ENCODE measurements around the gene SLC27A5. TPM values are rescaled to one million over a fixed set of nuclear protein-coding genes. Genes with fewer than 3 reads are reported as not detected.

The SLC27A5 gene
- total and polyA plus RNA-seq, 2 of the 13 experiments (the other 11 are each of a cell fraction or from before 2014, with no cell fraction given): 30.3 to 40.2 TPM

- no peak for TF ChIP-seq PRMT3 (CRISPR knock-in tag; IDR thresholded peaks at IDR 0.05; ENCODE audit: borderline replicate concordance, low read depth)
- TF ChIP-seq ZNF367 (CRISPR knock-in tag; IDR thresholded peaks at IDR 0.05; ENCODE audit: borderline replicate concordance): no peak
- TF ChIP-seq ARID5B (CRISPR knock-in tag; IDR thresholded peaks at IDR 0.05): peak; percentile 24; the same call in 1 of the 2 replicates
- TF ChIP-seq HOXA9 (CRISPR knock-in tag; IDR thresholded peaks at IDR 0.05; ENCODE audit: borderline replicate concordance): 0 out of 2 replicates have a peak, but pooled peaks have one; percentile 13
- no peak; the same call in 1 of the 2 replicates for TF ChIP-seq ZSCAN29 (CRISPR knock-in tag; conservative IDR thresholded peaks at IDR 0.05)
- no peak for TF ChIP-seq CENPBD1 (CRISPR knock-in tag; IDR thresholded peaks at IDR 0.05; ENCODE audit: borderline replicate concordance, low read depth)
- no peak for TF ChIP-seq ZSCAN25 (CRISPR knock-in tag; IDR thresholded peaks at IDR 0.05)
- peak; percentile 66; the same call in 1 of the 2 replicates for TF ChIP-seq ZNF543 (CRISPR knock-in tag; IDR thresholded peaks at IDR 0.05)
- no peak for TF ChIP-seq RAD51 (IDR thresholded peaks at IDR 0.05; ENCODE audit: borderline replicate concordance)
- no peak for TF ChIP-seq ZNF180 (CRISPR knock-in tag; IDR thresholded peaks at IDR 0.05; ENCODE audit: borderline replicate concordance, low read depth)
- TF ChIP-seq HDAC2 (CRISPR knock-in tag; IDR thresholded peaks at IDR 0.05): peak; percentile 29; the same call in 1 of the 2 replicates
- TF ChIP-seq POLR2A (IDR thresholded peaks at IDR 0.05; ENCODE audit: insufficient read depth in 1 of 2, low read depth in 2 of 2, low read length in 2 of 2): peak; percentile 85 to 97
- no peak for TF ChIP-seq JUN (CRISPR knock-in tag; IDR thresholded peaks at IDR 0.05)
- no peak; the same call in 1 of the 2 replicates for TF ChIP-seq ZNF235 (CRISPR knock-in tag; IDR thresholded peaks at IDR 0.05; ENCODE audit: borderline replicate concordance)
- TF ChIP-seq JARID2 (CRISPR knock-in tag; IDR thresholded peaks at IDR 0.05; ENCODE audit: insufficient replicate concordance): no peak
- no peak; the same call in 1 of the 2 replicates for TF ChIP-seq ZNF274 (CRISPR knock-in tag; IDR thresholded peaks at IDR 0.05)
- 0 out of 2 replicates have a peak, but pooled peaks have one; percentile 22 for TF ChIP-seq ZNF691 (CRISPR knock-in tag; IDR thresholded peaks at IDR 0.05; ENCODE audit: borderline replicate concordance, low read depth)
- peak; percentile 43; the same call in 1 of the 2 replicates for TF ChIP-seq PPARG (CRISPR knock-in tag; conservative IDR thresholded peaks at IDR 0.05)
- no peak for TF ChIP-seq TRIM24 (CRISPR knock-in tag; IDR thresholded peaks at IDR 0.05)
- no peak for TF ChIP-seq ZNF136 (CRISPR knock-in tag; IDR thresholded peaks at IDR 0.05; ENCODE audit: low read depth)
- no peak for TF ChIP-seq ZNF550 (CRISPR knock-in tag; IDR thresholded peaks at IDR 0.05; ENCODE audit: borderline replicate concordance)
- no peak for TF ChIP-seq SP1 (IDR thresholded peaks at IDR 0.05)
- peak; percentile 47; the same call in 1 of the 2 replicates for TF ChIP-seq SP1 (CRISPR knock-in tag; IDR thresholded peaks at IDR 0.05)
- TF ChIP-seq MTA1 (CRISPR knock-in tag; IDR thresholded peaks at IDR 0.05; ENCODE audit: borderline replicate concordance): peak; percentile 55; the same call in 1 of the 2 replicates
- peak; percentile 92 for TF ChIP-seq DR1 (CRISPR knock-in tag; IDR thresholded peaks at IDR 0.05)
Measured at GRCh38 chr19:58543826-58544590, 32.2 kb upstream of the SLC27A5 start, which contains the start of gene TRIM28 (continued).

All from HepG2 (cell line).